HepG2 (cell line): Measurements from ENCODE around the gene AMOTL2. TPM values are rescaled to one million over a fixed set of nuclear protein-coding genes. Genes with fewer than 3 reads are reported as not detected.

Experiments used
- ATM ChIP-seq: fragments of 450-650 bp; IDR thresholded peaks from 2 replicates; pipeline ENCODE4 v1.7.1; 2017; ENCODE audit warnings: mild to moderate bottlenecking, borderline replicate concordance
- CBX1 ChIP-seq: IDR thresholded peaks from one replicate; pipeline ENCODE4 v1.6.1; 2016; ENCODE audit warnings: antibody characterized with exemption, low read depth
- KLF16 ChIP-seq, 2 experiments: sonication (generic) in 1 of 2; formaldehyde crosslinking in 1 of 2; IDR thresholded peaks; 2 replicates each; pipeline versions ENCODE4 v1.6.1 to v1.8.0; 2016 to 2023; ENCODE audit warnings: missing genetic modification reagents in 2 of 2, missing compliant biosample characterization in 1 of 2
- RFXANK ChIP-seq: IDR thresholded peaks from 2 replicates; pipeline ENCODE4 v1.6.1; 2016
- RNF2 ChIP-seq: fragments of 450-650 bp; conservative IDR thresholded peaks from 2 replicates; pipeline ENCODE4 v1.6.1; 2016; ENCODE audit warnings: low read depth
- SIN3A ChIP-seq: IDR thresholded peaks from 2 replicates; pipeline ENCODE4 v1.6.1; 2011; ENCODE audit warnings: low read depth, mild to moderate bottlenecking, control low read depth, low read length, borderline replicate concordance
- SIX1 ChIP-seq: sonication (generic); formaldehyde crosslinking; IDR thresholded peaks from 2 replicates; pipeline ENCODE4 v1.4.0; 2020; ENCODE audit warnings: missing genetic modification reagents, borderline replicate concordance
- SMYD3 ChIP-seq: sonication (generic); formaldehyde crosslinking; IDR thresholded peaks from 2 replicates; pipeline ENCODE4 v1.8.1; 2023; ENCODE audit warnings: mild to moderate bottlenecking, missing genetic modification reagents
- STAG1 ChIP-seq: sonication (generic); formaldehyde crosslinking; IDR thresholded peaks from 2 replicates; pipeline ENCODE4 v1.4.0; 2020; ENCODE audit warnings: missing genetic modification reagents
- ZBTB21 ChIP-seq: sonication (generic); formaldehyde crosslinking; IDR thresholded peaks from 2 replicates; pipeline ENCODE4 v1.4.0; 2020; ENCODE audit warnings: missing genetic modification reagents
- ZFP1 ChIP-seq: IDR thresholded peaks from 2 replicates; pipeline ENCODE4 v1.6.1; 2016
- ZFP37 ChIP-seq: sonication (generic); formaldehyde crosslinking; IDR thresholded peaks from 2 replicates; pipeline ENCODE4 v1.4.0; 2020; ENCODE audit warnings: missing genetic modification reagents, borderline replicate concordance
- ZMYM2 ChIP-seq: sonication (generic); formaldehyde crosslinking; IDR thresholded peaks from 2 replicates; pipeline ENCODE4 v1.8.0; 2022; ENCODE audit warnings: mild to moderate bottlenecking, missing genetic modification reagents
- ZNF430 ChIP-seq: sonication (generic); formaldehyde crosslinking; IDR thresholded peaks from 2 replicates; pipeline ENCODE4 v1.9.0; 2021; ENCODE audit warnings: mild to moderate bottlenecking, missing genetic modification reagents
- ZNF501 ChIP-seq: sonication (generic); formaldehyde crosslinking; IDR thresholded peaks from 2 replicates; pipeline ENCODE4 v1.5.1; 2020; ENCODE audit warnings: mild to moderate bottlenecking, moderate library complexity, missing genetic modification reagents
- ZNF674 ChIP-seq: sonication (generic); formaldehyde crosslinking; IDR thresholded peaks from 2 replicates; pipeline ENCODE4 v1.5.0; 2020; ENCODE audit warnings: low read depth, mild to moderate bottlenecking, missing genetic modification reagents
- ZNF781 ChIP-seq: sonication (generic); formaldehyde crosslinking; IDR thresholded peaks from 2 replicates; pipeline ENCODE4 v1.5.1; 2020; ENCODE audit warnings: borderline replicate concordance, mild to moderate bottlenecking, missing genetic modification reagents; ENCODE audit errors: not compliant biosample characterization
- polyA plus RNA-seq, 8 experiments: library from polyadenylated mRNA; depleted of rRNA in 3 of 8; stranded (reverse) in 7 of 8; unstranded in 1 of 8; fragments of >200 nt; fragmentation: Illumina TruSeq in 4 of 8; extraction: Trizol in 4 of 8; gene quantifications; 2 replicates each; pipeline versions ENCODE4 v1.2.1 to v1.2.3, GENCODE V29; 2011 to 2016; ENCODE audit warnings: low read depth in 4 of 8, missing spikeins in 1 of 8, mixed read lengths in 1 of 8; ENCODE audit not compliant: insufficient read depth in 1 of 8
- total RNA-seq, 5 experiments: library from RNA; depleted of rRNA; stranded (reverse); fragments of >200 nt; fragmentation: Illumina TruSeq; extraction: Trizol; gene quantifications; 2 replicates each; pipeline ENCODE4 v1.2.3, GENCODE V29; 2016; ENCODE audit warnings: low read depth in 1 of 5
- TF ChIP-seq, protein P1 (sequence below): IDR thresholded peaks from 2 replicates; pipeline ENCODE4 v1.6.1; 2016; ENCODE audit warnings: low read depth, control low read depth
- TF ChIP-seq, protein P2 (sequence below): sonication (generic); formaldehyde crosslinking; IDR thresholded peaks from 2 replicates; pipeline ENCODE4 v1.4.0; 2020; ENCODE audit warnings: missing genetic modification reagents
- TF ChIP-seq, protein P3 (sequence below): IDR thresholded peaks from 2 replicates; pipeline ENCODE4 v1.6.1; 2016
- TF ChIP-seq, protein P4 (sequence below): sonication (generic); formaldehyde crosslinking; IDR thresholded peaks from 2 replicates; pipeline ENCODE4 v1.8.1; 2023; ENCODE audit warnings: missing genetic modification reagents, inconsistent platforms, borderline replicate concordance
- TF ChIP-seq, protein P5 (sequence below): sonication (generic); formaldehyde crosslinking; IDR thresholded peaks from 2 replicates; pipeline ENCODE4 v1.8.1; 2023; ENCODE audit warnings: mild to moderate bottlenecking, moderate library complexity, missing genetic modification reagents
- TF ChIP-seq, protein P6 (sequence below): sonication (generic); formaldehyde crosslinking; IDR thresholded peaks from 2 replicates; pipeline ENCODE4 v1.5.1; 2020; ENCODE audit warnings: missing genetic modification reagents, mild to moderate bottlenecking, borderline replicate concordance
- TF ChIP-seq, protein P7 (sequence below): sonication (generic); formaldehyde crosslinking; IDR thresholded peaks from 2 replicates; pipeline ENCODE4 v1.4.0; 2020; ENCODE audit warnings: low read depth, mild to moderate bottlenecking, missing genetic modification reagents

Gene AMOTL2
- total and polyA plus RNA-seq, 2 of the 13 experiments (the other 11 are each of a cell fraction or from before 2014, with no cell fraction given): 17.3 to 18.5 TPM

DNA sequence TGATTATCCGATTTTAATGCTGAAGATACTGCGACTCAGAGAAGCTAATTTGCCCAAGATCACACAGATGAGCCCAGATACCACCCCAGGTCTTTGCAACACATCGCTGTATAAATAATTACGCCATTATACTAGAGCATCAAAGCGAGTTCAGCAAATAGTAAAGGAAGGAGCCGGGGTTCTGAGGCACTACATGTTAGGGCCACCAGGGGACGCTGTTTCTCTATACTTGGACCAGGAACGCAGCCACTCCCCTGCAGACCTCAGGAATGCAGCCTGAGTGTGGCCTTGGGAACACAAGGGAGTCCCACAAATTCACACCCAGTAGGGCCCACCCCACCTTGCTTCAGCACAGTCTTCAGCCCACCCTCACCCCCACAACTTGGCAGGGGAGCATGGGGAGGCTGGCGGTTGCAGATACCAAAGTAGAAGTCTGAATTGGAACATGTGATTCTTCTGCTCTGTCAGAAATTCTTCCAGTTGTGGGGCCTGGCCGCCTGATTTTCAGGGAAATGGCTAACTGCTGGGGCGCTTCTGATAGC lies 65.8 kb downstream of the AMOTL2 start (continued):
- TF ChIP-seq SIN3A (no peak), SMYD3 (CRISPR knock-in tag) (no peak), ZNF501 (CRISPR knock-in tag) (peak; percentile 59), CBX1 (no peak), STAG1 (peak; percentile 99), ZBTB21 (CRISPR knock-in tag) (no peak), ZNF781 (CRISPR knock-in tag) (peak; percentile 63), ZNF674 (CRISPR knock-in tag) (no peak), ZNF430 (CRISPR knock-in tag) (no peak), SIX1 (CRISPR knock-in tag) (no peak), RNF2 (0 out of 2 replicates have a peak, but pooled peaks have one; percentile 26), KLF16 (CRISPR knock-in tag; IDR thresholded peaks at IDR 0.05) (0 out of 4 replicates have a peak, but pooled peaks of 1 of the 2 experiments have one; percentile 60), ZMYM2 (CRISPR knock-in tag) (no peak), ATM (no peak), ZFP37 (CRISPR knock-in tag) (no peak), RFXANK (CRISPR knock-in tag) (no peak), ZFP1 (no peak)
- TF ChIP-seq, protein P1, sequence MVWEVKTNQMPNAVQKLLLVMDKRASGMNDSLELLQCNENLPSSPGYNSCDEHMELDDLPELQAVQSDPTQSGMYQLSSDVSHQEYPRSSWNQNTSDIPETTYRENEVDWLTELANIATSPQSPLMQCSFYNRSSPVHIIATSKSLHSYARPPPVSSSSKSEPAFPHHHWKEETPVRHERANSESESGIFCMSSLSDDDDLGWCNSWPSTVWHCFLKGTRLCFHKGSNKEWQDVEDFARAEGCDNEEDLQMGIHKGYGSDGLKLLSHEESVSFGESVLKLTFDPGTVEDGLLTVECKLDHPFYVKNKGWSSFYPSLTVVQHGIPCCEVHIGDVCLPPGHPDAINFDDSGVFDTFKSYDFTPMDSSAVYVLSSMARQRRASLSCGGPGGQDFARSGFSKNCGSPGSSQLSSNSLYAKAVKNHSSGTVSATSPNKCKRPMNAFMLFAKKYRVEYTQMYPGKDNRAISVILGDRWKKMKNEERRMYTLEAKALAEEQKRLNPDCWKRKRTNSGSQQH (CRISPR knock-in tag): no peak
- TF ChIP-seq, protein P2, sequence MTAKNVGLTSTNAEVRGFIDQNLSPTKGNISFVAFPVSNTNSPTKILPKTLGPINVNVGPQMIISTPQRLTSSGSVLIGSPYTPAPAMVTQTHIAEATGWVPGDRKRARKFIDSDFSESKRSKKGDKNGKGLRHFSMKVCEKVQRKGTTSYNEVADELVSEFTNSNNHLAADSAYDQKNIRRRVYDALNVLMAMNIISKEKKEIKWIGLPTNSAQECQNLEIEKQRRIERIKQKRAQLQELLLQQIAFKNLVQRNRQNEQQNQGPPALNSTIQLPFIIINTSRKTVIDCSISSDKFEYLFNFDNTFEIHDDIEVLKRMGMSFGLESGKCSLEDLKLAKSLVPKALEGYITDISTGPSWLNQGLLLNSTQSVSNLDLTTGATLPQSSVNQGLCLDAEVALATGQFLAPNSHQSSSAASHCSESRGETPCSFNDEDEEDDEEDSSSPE (CRISPR knock-in tag): no peak
- TF ChIP-seq, protein P3, sequence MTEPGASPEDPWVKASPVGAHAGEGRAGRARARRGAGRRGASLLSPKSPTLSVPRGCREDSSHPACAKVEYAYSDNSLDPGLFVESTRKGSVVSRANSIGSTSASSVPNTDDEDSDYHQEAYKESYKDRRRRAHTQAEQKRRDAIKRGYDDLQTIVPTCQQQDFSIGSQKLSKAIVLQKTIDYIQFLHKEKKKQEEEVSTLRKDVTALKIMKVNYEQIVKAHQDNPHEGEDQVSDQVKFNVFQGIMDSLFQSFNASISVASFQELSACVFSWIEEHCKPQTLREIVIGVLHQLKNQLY: no peak
- TF ChIP-seq, protein P4, sequence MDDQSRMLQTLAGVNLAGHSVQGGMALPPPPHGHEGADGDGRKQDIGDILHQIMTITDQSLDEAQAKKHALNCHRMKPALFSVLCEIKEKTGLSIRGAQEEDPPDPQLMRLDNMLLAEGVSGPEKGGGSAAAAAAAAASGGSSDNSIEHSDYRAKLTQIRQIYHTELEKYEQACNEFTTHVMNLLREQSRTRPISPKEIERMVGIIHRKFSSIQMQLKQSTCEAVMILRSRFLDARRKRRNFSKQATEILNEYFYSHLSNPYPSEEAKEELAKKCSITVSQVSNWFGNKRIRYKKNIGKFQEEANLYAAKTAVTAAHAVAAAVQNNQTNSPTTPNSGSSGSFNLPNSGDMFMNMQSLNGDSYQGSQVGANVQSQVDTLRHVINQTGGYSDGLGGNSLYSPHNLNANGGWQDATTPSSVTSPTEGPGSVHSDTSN (CRISPR knock-in tag): no peak
- TF ChIP-seq, protein P5, sequence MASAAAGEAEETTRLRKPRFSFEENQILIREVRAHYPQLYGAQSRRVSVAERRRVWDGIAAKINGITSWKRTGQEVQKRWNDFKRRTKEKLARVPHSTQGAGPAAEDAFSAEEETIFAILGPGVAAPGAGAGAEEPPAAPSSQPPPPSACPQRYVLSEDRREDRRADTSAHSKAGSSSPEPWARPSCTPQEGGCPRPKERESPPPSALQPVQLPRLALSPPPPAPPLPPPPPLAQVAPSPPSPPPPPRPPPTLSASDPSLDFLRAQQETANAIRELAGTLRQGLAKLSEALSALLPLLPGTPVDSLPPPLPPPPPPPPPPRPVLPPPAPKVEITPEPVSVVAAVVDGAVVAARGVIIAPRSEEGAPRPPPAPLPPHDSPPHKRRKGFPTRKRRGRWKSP (CRISPR knock-in tag): peak; percentile 76
- TF ChIP-seq, protein P6, sequence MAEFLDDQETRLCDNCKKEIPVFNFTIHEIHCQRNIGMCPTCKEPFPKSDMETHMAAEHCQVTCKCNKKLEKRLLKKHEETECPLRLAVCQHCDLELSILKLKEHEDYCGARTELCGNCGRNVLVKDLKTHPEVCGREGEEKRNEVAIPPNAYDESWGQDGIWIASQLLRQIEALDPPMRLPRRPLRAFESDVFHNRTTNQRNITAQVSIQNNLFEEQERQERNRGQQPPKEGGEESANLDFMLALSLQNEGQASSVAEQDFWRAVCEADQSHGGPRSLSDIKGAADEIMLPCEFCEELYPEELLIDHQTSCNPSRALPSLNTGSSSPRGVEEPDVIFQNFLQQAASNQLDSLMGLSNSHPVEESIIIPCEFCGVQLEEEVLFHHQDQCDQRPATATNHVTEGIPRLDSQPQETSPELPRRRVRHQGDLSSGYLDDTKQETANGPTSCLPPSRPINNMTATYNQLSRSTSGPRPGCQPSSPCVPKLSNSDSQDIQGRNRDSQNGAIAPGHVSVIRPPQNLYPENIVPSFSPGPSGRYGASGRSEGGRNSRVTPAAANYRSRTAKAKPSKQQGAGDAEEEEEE (CRISPR knock-in tag): no peak
- TF ChIP-seq, protein P7, sequence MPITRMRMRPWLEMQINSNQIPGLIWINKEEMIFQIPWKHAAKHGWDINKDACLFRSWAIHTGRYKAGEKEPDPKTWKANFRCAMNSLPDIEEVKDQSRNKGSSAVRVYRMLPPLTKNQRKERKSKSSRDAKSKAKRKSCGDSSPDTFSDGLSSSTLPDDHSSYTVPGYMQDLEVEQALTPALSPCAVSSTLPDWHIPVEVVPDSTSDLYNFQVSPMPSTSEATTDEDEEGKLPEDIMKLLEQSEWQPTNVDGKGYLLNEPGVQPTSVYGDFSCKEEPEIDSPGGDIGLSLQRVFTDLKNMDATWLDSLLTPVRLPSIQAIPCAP (CRISPR knock-in tag): no peak
